GM12875 (cell line): Measurements from ENCODE around the gene S100A2.

Source experiments
- H3K4me3 ChIP-seq: one replicate; pipeline ENCODE4 v1.5.1; 2011; ENCODE audit warnings: low read depth, low read length, control low read depth
- CTCF ChIP-seq: IDR thresholded peaks from 2 replicates; pipeline ENCODE4 v1.5.1; 2011; ENCODE audit warnings: low read depth, mild to moderate bottlenecking, control low read depth, inconsistent platforms, low read length, moderate library complexity, borderline replicate concordance; ENCODE audit not compliant: insufficient read depth

The S100A2 gene

GRCh38 chr1:153535242-153536011 is 30.2 kb downstream of the S100A2 start, which contains the start of gene S100A6:
S100A6 (minus strand) TSS chr1:153535991; CDS start chr1:153535339, 652 bp downstream.
- peak within 1 kb of the TSS; percentile 47 for H3K4me3 ChIP-seq
- TF ChIP-seq CTCF: no peak

- no peak for TF ChIP-seq CTCF
- H3K4me3 ChIP-seq: no peak overlapping the region
These were observed 30.8 kb downstream of the S100A2 start for GRCh38 chr1:153534925-153535241.

- no peak for TF ChIP-seq CTCF
- no peak overlapping the region for H3K4me3 ChIP-seq
These were observed 31.3 kb downstream of the S100A2 start for GRCh38 chr1:153534226-153534924.

GRCh38 chr1:153533689-153534201 is 31.9 kb downstream of the S100A2 start:
- no peak for TF ChIP-seq CTCF
- H3K4me3 ChIP-seq: no peak overlapping the region

GRCh38 chr1:153532769-153533599 is 32.7 kb downstream of the S100A2 start:
- no peak overlapping the region for H3K4me3 ChIP-seq
- peak; percentile 77 for TF ChIP-seq CTCF

GRCh38 chr1:153532181-153532580 is 33.5 kb downstream of the S100A2 start:
- no peak overlapping the region for H3K4me3 ChIP-seq
- no peak for TF ChIP-seq CTCF
